ENCODE data around the gene B2M.

- TF ChIP-seq CTCF (IDR thresholded peaks at IDR 0.05): no peak
- no peak for TF ChIP-seq POLR2A (IDR thresholded peaks at IDR 0.05)
Measured at GRCh38 chr15:44763187-44763586, 51.9 kb downstream of the B2M start.

All from Peyer's patch (tissue), 4 donors.